GM20000 (cell line): ENCODE measurements around the gene GRN.
A peak's percentile ranks its signal among the peaks of the same experiment; 100 is the strongest.
"Not testable (repeated sequence)": the region's sequence is repeated elsewhere in the genome, so short reads cannot be mapped to it uniquely, and the experiment has no call there.

Experiments
- DNase-seq: peaks from one replicate; pipeline ENCODE4 v3.0.0; 2012; ENCODE audit warnings: low spot score
- TF ChIP-seq, protein P1 (sequence below): IDR thresholded peaks from 2 replicates; pipeline ENCODE4 v1.5.1; 2012; ENCODE audit warnings: mild to moderate bottlenecking, control low read depth; ENCODE audit errors: extremely low read depth, missing control alignments

Gene GRN

DNA sequence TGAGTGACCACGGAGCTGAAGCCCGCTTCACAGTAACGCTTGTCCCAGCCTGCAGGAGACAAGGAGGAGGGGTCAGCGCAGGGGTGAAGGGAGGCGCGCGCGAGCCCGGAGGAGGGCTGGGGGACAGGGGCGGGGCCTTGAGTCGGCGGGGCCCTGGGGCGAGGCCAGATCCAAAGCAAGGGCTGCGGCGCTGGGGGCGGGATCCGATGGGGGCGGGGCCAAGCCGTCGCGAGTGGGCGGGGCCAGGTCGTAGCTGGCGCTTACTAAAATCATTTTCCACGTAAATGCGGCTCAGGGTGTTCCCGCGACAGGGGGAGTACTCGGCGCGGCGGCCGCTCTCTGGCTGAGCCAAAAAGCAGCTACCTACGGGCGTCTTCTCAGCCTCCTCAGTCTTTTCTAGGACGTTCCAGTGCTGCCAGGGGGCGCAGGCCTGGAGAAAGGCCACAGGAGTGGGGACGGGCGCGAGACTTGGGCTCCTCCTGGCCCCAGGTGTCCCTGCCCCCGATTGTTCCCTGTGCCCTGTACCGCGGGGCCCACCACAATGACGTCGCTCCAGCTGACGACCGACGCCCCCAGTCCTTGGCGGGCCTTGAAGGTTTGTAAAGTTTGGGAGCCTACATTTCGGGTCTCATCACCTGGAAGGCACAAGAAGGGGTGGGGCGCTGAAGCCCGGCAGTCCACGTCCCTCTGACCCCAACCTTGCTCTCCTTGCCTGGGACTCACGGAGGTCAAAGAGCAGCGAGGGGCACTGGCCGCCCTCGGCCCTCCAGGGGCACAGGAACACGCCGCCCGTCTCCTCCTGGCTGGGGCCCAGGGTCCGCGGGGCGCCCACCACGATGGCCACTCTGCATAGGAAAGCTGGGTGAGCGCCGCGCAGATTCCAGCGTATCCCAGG is 40.4 kb downstream of the GRN start:
- TF ChIP-seq, protein P1, sequence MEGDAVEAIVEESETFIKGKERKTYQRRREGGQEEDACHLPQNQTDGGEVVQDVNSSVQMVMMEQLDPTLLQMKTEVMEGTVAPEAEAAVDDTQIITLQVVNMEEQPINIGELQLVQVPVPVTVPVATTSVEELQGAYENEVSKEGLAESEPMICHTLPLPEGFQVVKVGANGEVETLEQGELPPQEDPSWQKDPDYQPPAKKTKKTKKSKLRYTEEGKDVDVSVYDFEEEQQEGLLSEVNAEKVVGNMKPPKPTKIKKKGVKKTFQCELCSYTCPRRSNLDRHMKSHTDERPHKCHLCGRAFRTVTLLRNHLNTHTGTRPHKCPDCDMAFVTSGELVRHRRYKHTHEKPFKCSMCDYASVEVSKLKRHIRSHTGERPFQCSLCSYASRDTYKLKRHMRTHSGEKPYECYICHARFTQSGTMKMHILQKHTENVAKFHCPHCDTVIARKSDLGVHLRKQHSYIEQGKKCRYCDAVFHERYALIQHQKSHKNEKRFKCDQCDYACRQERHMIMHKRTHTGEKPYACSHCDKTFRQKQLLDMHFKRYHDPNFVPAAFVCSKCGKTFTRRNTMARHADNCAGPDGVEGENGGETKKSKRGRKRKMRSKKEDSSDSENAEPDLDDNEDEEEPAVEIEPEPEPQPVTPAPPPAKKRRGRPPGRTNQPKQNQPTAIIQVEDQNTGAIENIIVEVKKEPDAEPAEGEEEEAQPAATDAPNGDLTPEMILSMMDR: peak; percentile 21
- peak; percentile 94 for DNase-seq

DNA sequence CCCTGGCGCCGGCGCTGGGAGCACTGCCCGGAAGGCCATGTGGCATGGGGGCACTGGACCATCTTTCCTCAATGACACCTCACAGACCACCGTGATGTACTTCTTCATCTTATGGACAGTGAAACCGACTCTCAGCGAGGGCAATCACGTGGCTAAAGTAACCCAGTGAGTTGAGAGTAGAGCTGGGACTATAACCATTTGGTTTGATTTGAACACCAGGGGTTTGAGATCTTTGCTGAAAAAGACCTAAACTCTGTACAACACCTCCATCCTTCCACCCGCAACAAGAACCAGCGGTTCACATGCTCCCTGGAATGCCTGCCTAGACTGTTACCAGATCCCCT is 41.1 kb downstream of the GRN start:
- no peak for DNase-seq
- TF ChIP-seq, protein P1: no peak

DNA sequence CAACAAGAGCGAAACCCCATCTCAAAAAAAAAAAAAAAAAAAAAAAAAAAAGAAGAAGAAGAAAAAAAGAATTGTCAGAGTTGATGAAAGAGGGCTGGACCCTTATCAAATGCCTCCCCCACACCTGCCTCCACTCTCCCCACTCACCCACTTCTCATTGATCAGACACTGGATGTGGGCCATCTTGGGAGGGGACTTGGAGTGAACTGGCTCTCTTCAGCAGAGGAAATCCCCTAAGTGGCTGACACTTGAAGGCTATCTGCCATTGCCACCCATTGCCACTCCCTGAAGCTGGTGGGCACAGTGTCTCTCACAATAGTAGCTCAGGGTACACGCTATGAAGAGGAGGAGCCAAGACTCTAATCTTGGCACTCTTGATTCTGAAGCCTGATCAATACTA is 42.7 kb downstream of the GRN start:
- DNase-seq: no peak
- TF ChIP-seq, protein P1: no peak

DNA sequence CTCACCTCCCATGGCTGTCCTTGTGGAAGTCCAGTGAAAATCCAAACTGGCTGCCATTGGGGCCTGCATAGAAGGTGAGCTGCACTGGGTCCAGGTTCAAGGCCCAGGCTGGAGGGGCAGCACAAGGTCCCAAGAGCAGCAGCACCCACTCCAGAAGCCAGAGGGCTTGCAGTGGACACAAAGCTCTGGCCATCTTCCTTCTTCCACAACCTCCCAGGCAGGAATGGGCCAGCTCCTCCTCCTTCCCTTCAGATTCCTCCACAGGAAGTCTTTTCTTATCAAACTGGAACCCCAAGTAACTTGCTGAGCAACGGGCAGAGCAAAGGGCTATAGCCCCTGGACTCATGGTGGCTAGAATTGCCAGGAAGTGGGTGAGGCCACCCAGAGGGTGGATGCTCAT is 44.2 kb downstream of the GRN start, which contains the start of gene ITGA2B:
Gene ITGA2B (minus strand): TSS at position 369 of the 400 bp plus-strand sequence. CDS start 176 bp downstream, at position 193.
- DNase-seq: no peak
- TF ChIP-seq, protein P1: no peak

DNA sequence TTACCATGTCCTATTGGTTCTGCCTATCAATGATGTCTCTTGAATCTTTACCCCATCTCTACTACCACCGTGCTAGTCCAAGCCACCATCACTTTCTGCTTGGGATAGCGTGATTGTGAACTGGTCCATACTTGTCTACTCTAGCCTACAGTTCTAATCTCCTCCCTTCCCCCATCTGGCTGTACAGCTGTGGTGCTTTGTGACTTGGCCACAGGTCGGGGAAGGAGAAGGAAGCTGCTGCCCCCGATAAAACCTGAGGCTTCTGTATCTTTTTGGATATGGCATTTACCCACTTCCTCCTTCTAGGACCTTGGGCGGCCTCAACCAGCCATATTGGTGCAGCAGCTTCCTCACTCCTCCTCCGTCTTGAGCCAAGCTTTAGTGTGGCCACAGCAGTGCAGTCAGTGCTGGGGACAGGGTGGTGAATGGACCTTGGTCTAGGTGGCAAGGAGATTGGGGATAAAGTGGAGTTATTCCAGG is 44.7 kb downstream of the GRN start:
- no peak for DNase-seq
- TF ChIP-seq, protein P1: no peak

DNA sequence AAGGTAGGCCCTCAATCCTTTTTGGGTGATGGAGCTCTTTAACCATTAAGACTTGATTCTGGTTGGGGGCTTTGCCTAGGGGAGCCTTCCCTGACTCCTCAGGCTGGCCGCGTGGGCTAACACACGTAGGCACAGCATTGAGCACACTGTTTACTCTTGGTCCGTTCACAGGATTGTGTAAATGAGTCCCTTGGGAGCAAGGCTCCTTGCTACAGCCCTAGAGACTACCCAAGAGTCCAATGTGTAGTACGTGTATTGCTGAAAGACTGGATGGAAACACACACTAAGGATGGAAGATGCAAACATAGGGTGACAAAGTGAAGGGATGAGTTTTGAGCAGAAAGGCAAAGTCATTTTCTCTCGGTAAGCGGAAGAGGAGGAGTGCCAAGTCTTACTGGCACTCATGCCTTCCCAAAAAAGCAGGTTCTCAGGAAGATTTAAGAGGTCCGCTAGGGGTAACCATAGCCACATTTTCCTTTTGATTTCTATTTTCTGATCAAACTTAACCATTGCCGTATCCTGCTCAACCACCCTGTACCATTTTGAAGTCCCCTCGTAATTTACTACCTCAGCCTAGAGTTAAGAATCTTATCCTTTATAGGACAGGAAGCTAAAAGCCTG is 45.3 kb downstream of the GRN start:
- TF ChIP-seq, protein P1: no peak
- no peak for DNase-seq

DNA sequence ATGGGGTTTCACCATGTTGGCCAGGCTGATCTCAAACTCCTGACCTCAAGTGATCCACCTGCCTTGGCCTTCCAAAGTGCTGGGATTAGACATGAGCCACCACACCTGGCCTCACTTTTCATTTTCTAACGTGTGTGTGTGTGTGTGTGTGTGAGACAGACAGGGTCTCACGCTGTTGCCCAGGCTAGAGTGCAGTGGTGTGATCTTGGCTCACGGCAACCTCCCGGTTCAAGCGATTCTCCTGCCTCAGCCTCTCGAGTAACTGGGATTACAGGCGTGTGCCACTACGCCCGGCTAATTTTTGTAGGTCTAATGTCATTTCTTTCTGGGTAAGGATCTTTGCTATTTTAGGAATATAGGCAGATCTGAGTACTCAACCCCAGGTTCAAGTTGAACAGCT is 49.0 kb downstream of the GRN start:
- not testable (repeated sequence) for DNase-seq
